HT1080 (cell line): ENCODE results near the gene OGDHL. TPM values are rescaled to one million over a fixed set of nuclear protein-coding genes. Genes with fewer than 3 reads are reported as not detected.
"Not testable (repeated sequence)": the region's sequence is repeated elsewhere in the genome, so short reads cannot be mapped to it uniquely, and the experiment has no call there.

Experiments
- DNase-seq: peaks from one replicate; pipeline ENCODE4 v3.0.0-alpha.2; 2015; ENCODE audit warnings: low read depth
- total RNA-seq: library from RNA; depleted of rRNA; stranded (reverse); fragments of >200 nt; shearing (Covaris generic); gene quantifications from 2 replicates; pipeline ENCODE4 v1.2.3, GENCODE V29; 2014

The OGDHL gene
- total RNA-seq, 1 experiment from 2014 or later: 10.7 TPM

DNA sequence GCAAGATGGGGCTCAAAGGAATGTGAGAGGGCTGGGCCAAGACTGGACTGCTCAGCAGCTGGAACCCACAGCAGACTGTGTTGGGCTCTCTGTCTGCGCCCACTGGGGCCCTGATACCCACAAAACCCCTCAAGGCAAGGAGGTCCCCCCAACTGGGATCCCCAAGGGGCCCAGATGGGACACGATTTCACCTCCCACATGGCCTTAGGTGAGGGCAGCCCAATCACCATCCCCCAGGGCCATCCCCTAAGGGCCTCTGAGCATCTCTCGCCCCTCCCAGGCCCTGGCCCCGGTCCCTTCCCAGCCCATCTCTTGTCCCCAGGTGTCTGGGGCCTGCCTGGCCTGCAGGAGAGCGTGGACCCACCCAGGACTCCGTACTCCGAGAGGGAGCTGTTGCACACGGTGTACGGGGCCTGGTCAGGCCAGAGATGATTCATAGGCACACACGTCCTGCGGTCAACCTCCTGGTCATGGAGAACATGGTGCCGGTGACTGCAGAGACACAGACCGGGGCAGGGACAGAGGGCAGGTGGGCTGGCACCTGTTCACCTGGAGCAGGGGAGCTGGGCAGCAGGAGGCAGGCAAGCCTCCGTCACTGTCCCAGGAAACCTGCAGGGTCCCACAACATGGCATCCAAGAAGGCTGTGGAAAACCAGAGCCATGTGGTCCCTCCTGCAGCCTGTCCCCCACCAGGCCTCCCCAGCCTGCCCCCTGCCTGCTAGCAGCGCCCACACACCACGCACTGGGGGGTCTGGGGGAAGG, 21.6 kb downstream of the OGDHL start:
- no peak for DNase-seq

DNA sequence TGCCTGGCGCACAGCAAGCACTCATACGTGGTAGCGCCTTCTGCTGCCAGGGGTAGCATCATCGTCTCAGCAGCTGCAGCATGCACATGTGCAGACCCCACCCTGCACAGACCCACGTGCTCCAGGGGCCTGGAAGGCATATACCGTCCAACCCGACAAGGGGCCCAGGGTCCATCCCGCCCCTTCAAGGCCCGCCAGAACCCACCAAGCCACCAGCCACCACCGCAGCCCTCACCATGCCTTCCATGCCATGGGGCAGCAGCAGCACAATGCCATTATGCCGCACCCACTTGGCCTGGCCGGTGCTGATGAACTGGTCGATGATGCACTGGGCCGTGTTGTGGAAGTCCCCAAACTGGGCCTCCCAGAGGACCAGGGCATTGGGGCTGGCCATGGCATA, 22.7 kb downstream of the OGDHL start:
- no peak for DNase-seq

DNA sequence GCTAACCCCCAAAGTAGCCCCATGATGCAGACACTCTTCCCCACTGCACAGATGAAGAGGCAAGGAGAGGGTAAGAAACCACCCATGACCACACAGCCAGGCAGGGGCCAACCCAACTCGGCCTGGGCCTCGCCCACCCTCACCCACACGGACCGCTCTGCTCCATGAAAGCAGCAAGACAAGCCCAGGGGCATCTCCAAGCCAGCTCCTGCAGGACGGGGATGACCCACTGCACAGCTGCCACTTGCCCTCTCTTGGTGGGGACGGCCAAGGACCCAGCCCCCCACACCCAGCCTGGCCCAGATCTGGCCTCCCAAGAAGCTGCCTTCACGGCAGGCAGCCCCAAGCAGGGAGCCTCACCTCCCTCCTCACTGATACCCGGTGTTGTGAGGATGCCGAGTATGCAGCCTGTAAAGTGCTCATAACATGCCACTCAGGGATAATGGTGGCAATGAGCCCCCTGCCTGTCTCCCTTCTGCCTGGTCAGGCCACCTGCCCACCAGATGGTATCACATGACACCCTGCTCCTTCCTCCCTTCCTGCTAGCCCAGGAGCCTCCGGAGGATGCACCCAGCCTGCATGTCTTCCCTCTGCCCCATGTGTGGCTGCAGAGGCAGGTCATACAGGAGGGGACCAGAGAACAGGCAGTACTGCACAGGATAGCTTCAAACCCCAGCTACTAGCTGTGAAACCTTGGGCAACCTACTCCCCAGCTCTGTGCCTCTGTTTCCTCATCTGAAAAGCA, 23.3 kb downstream of the OGDHL start:
- DNase-seq: no peak

DNA sequence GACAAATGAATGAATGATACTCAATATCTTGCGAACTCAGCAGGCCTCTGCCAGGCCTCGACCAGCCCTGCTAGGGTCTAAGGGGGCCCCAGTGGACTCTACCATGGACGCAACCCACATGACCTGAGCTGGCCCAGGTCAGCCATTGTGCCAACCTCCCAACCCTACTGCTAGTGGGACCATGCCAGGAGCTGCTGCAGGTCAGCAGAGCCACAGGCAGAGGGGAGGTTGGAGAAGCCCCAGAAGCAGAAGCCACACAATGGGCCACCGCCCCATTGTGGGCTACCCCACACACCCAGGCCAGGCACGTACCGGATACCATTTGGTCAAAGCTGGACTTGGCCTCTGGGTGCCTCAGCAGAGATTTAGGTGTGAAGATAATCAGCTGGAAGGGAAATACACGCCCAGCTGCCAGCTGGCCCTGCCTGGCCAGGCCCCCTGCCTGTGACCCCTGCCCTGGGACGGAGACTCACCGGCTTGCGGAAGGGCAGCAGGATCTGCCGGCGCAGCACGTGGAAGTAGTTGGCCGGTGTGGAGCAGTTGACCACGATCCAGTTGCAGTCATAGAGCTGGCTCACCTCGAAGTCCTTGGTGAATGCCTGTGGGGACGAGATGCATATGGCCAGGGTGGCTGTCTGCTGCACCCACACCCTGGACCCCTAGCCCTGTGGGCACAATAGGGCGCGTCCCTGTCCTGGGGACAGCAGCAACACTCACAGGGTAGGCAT, 24.5 kb downstream of the OGDHL start:
- no peak for DNase-seq

DNA sequence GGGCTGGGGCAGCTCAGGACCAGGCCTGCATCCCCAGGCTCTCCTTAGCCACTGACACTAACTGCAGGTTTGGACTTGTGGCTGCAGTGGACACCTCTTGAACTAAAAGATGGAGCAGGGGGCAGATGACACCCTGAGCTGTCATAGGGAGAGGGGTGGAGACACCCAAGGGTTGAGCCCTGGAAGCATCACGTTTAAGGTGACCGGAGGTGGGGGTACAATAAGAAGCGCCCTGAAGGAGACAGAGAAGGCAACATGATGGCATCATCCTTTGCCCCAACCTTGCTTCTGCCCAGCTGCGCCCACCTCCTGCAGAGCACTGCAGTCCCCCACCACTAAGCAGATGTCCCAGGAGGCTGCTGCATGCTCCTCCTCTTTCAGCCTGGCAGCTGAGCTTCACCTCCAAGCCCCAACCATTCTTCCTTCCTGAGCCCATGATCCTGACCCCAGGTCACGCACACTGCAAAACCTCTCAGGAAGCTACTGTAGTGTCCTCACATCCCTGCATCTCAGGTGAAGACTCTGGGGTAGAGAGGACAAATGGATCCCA, 25.5 kb downstream of the OGDHL start:
- DNase-seq: no peak

DNA sequence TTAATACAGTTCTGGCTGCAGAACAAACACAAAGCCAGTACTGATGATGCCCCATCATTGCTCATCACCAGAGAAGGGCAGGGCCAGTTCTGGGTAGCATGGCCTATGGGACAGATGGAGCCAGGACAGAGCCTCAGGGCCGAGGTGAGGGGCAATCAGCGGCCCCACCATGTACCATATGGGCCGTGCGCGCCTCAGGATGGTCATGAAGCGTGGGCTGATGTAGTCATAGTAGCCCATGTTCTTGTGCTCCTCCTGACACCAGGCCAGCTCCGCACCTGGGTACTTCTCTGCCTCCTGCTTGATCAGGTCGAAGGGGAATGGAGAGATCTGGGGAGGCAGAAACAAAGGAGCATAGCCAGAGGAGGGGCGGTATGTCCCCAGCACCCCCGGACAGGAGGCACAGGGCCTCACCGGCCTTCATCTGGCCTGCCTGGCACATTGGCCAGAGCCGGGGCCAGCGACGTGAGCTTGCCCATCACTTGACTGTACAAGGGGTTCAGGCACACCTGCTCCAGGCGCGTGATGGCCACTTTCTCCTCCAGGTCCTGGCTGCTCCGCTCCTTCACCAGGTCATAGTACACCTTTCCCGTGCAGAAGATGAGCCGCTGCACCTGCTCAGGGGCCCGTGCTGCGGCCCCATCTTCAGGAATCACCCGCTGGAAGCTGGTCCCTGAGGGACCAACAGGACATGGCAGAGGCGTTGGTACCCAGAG, 26.1 kb downstream of the OGDHL start:
- no peak for DNase-seq

DNA sequence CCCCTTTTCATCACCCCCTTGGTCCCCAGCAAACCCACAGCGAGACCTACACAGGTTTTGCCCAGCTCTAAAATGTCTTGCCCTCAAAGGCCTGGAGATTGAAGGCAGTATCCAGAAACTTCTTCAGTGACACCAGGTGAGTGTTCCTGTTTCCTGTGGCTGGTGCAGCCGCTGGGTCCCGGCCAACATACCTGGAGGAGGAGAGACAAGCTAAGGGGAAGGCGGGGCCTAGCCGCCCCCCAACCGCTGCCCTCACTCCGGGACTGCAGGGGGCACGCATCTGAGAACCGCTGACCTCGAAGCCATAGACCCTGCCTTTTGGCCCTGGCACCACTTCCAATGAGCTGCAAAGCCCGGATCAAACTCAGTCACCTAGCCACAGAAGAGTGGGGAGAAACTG, 27.0 kb downstream of the OGDHL start:
- DNase-seq: no peak

DNA sequence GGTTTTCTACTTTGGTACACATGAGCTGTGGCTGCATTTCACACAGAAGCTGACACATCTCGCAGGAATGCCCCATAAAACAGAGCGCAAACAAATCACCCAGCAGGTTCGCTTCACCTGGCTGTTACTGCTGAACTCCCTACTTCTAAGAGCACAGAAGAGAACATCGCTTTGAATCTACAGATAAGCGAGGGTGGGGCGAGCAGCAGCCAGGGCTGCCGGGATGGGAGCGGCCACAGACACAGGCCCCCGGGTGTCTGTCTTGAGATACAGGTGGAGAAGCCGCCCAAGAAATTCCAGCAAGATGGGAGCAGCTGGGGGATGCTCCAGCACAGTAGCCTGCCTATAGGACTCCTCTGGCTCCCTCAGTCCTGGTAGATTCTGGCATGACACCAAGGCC, 27.4 kb downstream of the OGDHL start:
- DNase-seq: no peak

DNA sequence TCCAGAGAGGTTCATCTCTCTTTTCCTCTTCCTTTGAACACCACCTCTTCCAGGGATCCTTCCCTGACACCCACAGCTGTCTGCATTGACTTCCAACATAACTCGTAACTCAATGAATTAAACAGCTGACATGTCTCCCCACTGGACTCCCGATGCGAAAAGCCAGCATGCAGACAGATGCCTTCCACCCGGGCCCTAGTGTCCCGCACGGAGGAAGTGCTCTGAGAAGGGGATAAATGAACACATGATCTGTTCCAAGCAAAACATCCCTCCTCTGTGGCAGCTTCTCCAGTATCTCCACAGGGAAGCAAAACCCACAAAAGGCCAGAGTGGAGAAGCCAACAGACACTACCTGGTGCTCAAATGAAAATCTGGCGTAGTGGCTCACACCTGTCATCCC, 28.3 kb downstream of the OGDHL start:
- no peak for DNase-seq

DNA sequence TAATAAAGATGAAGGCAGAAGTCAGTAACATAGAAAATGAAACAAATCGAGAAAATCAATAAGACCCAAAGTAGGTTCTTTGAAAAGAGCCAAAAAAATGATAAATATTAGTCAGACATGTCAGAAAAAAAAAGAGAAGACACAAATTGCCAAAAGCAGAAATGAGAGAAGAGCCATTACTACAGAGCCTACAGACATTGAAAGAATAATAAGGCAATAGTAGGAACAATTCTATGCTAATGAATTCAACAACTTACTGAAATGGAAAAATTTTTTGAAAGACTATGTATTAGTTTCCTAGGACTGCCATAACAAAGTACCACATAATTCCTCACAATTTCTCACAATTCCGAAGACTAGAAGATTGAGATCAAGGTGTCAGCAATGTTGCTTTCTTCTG, 35.5 kb downstream of the OGDHL start:
- DNase-seq: no peak

DNA sequence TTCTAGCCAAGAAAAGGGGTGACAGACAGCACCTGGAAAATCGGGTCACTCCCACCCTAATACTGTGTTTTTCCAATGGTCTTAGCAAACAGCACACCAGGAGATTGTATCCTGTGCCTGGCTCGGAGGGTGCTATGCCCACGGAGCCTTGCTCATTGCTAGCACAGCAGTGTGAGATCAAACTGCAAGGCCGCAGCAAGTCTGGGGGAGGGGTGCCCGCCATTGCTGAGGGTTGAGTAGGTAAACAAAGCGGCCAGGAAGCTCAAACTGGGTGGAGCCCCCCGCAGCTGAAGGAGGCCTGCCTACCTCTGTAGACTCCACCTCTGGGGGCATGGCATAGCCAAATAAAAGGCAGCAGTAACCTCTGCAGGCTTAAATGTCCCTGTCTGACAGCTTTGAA, 47.0 kb downstream of the OGDHL start:
- DNase-seq: not testable (repeated sequence)

DNA sequence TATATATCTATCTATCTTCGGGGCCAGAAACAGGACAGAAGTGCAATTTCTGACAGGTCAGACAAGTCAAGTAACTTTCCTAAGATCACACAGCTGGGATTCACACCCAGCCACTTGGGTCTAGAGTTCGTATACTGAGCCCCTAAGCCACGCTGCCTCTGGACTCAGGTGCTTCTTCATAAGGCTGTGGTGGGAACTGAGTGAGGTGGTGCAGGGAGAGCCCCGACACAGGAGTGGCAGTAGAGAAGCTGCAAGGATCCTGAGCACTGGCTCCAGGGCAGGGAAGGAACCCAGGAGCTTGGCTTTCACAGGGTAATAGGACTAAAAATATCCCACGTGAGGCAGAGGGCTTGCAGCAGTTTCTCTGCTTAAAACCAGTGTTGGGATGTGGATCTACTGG, 48.9 kb downstream of the OGDHL start:
- no peak for DNase-seq

DNA sequence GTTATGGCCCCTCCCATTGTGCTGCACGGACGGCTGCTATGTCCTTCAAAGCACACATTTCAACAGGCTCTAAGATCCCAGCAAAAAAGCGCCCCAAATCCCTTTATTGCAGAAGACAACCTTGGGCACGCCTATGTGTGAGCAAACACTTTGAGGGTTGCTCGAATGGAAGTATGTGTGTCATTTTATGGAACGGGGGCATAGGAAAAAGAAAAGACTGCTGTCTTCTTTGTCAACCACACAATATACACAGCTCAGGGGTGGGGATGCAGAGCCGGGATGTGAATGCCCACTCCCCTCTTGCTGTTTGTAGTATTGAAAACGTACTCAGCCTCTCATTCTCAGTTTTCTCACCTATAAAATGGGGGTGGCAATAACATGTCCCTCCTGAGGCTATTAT, 50.6 kb downstream of the OGDHL start:
- DNase-seq: no peak

DNA sequence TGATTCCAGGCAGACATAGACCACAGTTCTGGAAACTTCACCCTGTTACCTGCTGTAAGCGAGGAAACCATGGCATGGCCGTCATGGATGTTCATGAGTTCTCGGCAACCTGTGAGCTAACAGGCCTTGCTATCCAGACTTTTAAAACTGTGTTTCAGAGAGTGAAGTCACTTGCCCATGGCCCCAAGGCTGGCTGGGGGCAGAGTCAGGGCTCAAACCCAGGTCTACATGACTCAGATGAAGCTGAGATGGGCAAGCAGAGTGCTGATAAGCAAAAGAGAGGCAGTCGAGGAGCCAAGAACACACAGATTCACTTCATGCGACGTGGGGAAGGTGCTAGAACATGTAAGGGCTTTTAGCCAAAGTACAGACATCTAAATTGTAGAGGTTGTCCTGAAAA, 51.2 kb downstream of the OGDHL start:
- DNase-seq: no peak

DNA sequence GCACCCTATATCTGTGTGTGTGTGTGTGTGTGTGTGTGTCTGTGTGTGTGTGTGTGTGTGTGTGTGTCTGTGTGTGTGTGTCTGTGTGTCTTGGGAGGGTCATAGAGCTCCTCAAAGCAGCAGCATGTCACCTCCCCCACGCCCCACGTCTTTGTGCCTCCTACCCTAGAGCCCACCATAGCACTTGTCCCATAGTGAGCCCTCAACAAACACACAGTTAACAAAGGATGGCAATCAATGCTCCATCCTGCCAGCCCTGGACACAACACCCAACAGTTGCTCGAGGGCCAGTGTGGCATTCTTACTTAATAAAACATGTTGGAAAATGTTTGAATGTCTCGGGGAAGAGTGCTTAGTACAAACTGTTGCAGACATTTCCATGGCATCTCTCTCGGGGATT, 52.2 kb downstream of the OGDHL start:
- no peak for DNase-seq

DNA sequence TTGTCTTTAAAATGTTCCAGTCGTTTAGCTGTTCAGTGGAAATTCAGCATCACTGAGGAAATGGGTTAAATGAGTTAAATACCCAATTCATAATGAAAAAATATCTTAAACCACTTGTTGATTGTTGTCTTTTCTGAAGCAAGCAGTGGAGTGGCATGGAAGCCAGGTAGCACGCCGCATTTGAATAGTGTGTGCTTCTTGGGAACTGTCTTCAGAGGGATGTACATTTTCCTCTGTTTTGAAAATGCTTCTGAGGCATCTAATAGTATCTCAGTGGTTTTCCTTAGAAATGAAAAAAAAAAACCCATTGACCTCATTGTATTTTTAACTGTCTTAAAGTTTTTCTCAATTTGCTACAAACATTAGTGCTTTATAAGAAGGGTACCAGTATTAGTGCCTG, 54.5 kb downstream of the OGDHL start:
- DNase-seq: no peak

DNA sequence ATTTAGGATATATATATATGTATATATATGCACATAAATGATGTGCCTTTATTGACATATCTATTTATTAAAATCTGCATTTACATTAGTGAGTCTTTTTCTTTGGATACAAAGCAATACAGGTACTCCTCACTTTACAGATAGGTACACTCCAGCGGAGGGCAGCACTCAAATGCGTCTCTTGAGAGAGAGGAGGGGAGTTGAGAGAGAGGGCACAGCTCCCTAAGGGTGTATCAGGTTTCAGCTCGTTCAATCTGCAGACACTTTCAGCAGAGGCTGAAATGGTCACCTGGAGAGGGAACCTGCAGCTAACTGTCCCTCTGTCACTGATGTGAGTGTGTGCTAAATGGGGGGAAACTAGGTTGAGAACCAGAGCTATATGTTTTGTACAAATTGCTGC, 61.1 kb downstream of the OGDHL start:
- DNase-seq: no peak

DNA sequence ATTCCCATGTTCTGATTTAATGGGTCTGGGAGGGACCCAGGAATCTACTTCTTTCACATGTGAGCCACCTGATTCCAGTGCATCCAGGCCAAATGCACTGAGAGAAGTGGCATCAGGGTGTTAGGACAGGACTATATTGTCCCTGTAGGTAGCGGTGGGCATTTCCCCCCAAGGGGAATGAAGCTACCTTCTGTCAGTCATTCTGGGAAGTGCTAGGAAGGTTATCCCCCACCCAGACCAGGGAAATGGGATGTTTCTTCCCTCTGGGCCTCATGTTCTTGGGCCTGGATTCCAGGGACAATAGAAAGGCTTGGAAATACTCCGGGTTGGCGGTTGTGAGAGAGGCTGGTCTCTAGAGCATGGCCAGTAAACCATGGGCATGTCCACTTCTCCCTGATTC, 61.9 kb downstream of the OGDHL start:
- DNase-seq: no peak

DNA sequence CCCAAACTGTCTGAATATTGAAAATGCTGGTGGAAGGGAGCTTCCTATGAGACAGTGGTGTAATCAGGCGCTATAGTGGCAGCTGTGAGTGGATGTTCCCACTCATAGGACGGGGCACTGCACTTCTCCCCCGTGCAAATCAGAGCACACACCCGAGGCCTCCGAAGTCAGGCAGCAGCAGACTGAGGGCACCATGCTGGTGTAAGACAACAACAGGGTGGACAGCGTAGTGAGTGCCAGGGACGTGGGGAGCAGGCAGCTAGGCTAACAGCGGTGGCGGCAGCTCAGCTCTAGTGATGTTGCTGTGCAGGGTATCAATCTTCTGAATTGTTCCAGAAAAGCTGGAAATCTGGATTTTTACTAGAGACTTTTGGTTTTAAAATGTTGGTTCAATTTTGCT, 63.4 kb downstream of the OGDHL start:
- DNase-seq: no peak

DNA sequence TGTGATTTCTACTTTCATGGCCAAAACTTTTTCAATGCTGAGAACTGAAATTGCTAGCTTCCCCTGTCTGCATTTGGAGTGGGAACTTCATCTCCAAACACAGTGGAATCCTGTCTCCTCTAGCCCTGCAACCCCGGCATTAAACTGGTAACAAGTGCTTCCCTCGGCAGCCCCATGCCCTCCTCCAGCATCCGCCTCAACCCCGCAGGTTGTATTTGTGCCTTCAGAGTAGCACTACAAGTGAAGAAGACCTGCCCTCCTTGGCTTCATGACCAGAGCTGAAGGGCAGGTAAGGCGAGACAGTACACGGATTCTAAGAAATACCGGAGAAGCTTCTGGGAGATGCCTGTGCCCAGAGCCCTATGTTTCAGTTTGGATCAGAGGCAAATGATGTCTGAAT, 65.8 kb downstream of the OGDHL start:
- DNase-seq: no peak

DNA sequence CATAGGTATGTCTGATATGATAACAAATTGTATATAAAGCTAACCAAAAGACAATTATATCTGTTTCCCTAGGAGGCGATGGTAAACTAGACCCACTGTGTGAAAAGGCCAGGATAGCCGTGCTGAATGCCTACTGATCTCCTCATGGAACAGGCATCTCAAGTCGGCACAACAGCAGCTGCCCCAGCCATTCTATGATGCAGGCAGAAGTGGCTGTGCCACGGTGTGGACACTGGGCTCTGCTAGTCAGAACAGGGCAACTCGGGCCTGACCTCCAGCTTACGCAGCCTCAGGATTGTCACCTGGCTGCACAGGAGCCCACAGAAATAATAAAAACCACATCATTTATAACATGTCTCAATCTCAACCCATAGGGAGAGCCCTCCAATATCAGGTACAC, 67.7 kb downstream of the OGDHL start:
- DNase-seq: no peak

DNA sequence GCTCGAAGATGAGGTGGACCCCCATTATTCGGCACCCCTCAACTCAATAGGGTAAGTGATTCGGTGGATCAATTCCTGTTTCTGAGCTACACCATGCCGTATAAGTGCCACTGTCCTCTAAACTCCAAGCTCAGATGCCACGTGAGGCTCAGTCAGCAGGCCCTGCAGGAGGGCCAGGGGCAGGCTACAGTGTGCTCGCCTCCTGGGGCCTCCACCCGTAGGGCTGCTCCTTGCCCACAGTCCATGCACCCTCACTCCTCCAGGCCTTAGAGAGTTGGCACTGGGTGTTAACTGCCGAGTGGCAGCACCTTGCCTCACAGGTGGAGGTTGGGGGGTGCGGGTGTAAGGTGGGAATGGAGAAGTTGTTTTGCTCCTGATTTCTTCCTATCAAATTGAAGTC, 70.5 kb downstream of the OGDHL start:
- DNase-seq: no peak
